Spleen (tissue), 7 donors: ENCODE data around the gene KDELR1.

ENCODE experiments used
- POLR2AphosphoS5 ChIP-seq, 3 donors: sonication (generic); formaldehyde crosslinking; IDR thresholded peaks; one replicate each; pipeline ENCODE4 v1.5.1; 2017; ENCODE audit warnings: antibody characterized with exemption in 3 of 3
- TF ChIP-seq, protein P1 (sequence below), 11 experiments: fragments of 200-600 bp in 7 of 11; fragments of 450-650 bp in 4 of 11; sonication (generic) in 4 of 11; IDR thresholded peaks in 8 of 11; conservative IDR thresholded peaks in 3 of 11; 1 replicate in 7 of 11; 2 replicates in 4 of 11; pipeline versions ENCODE4 v1.4.0 to v1.8.0; 2016 to 2021; ENCODE audit warnings: antibody characterized with exemption in 11 of 11, inconsistent platforms in 4 of 11, mild to moderate bottlenecking in 1 of 11
- donor health status: DM: no; HTN: no; CAD: no; lungs with moderate emphysema.
- donor health status: DM: no; HTN: no; CAD: no.
- donor health status: DM: no; HTN: no; CAD: no.

DNA sequence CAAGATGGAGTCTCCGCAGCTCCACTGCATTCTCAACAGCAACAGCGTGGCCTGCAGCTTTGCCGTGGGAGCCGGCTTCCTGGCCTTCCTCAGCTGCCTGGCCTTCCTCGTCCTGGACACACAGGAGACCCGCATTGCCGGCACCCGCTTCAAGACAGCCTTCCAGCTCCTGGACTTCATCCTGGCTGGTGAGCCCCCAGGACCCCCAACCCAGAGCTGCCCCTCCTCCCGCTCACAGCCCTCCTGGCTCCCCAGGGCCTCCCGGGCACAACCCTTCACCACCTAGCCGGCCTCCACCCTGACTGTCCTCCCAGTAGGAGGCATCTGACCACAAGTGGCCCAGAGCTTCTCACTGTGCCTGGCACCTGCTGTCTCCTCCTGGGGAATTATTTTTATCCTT, 17.8 kb downstream of the KDELR1 start:
- TF ChIP-seq POLR2AphosphoS5 (IDR thresholded peaks at IDR 0.05) = no peak
- TF ChIP-seq, protein P1, sequence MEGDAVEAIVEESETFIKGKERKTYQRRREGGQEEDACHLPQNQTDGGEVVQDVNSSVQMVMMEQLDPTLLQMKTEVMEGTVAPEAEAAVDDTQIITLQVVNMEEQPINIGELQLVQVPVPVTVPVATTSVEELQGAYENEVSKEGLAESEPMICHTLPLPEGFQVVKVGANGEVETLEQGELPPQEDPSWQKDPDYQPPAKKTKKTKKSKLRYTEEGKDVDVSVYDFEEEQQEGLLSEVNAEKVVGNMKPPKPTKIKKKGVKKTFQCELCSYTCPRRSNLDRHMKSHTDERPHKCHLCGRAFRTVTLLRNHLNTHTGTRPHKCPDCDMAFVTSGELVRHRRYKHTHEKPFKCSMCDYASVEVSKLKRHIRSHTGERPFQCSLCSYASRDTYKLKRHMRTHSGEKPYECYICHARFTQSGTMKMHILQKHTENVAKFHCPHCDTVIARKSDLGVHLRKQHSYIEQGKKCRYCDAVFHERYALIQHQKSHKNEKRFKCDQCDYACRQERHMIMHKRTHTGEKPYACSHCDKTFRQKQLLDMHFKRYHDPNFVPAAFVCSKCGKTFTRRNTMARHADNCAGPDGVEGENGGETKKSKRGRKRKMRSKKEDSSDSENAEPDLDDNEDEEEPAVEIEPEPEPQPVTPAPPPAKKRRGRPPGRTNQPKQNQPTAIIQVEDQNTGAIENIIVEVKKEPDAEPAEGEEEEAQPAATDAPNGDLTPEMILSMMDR (IDR thresholded peaks at IDR 0.05 in 8 of 11, conservative IDR thresholded peaks at IDR 0.05 in 3 of 11) = no peak
